ENCODE data around the gene BIN2. TPM values are rescaled to one million over a fixed set of nuclear protein-coding genes. Genes with fewer than 3 reads are reported as not detected.

The BIN2 gene
- total RNA-seq, 2 experiments from 2014 or later, result 39.5 to 41.7 TPM

- intact Hi-C loops (cut with micrococcal nuclease), result no loop called here
- Mint-ChIP-seq H3K27ac (no peak overlapping the region), H3K27me3 (no peaks in the 10 kb centered on the region), H3K4me3 (no peak overlapping the region), H3K36me3 (ENCODE audit: low read depth) (no peaks in the 10 kb centered on the region), H3K9me3 (no peaks in the 10 kb centered on the region), H3K4me1 (ENCODE audit: low read depth) (peaks cover 6% of the 10 kb centered on the region)
- TF ChIP-seq CTCF (IDR thresholded peaks at IDR 0.05), result no peak
- ChIA-PET CTCF (interaction anchor here (0.7 to 1.6 kb wide), 6 partner anchors 11 to 83 kb away, joined by 3 to 4 read pairs (median 3); no protein-coding TSS in a partner anchor), POLR2A (interaction anchor here (0.6 to 1.8 kb wide), 5 partner anchors 9 to 808 kb away, joined by 3 to 8 read pairs (median 3); partner anchors contain the start of gene BIN2)
- ATAC-seq, result no peak
- no peak for DNase-seq
These were observed 12.0 kb upstream of the BIN2 start for GRCh38 chr12:51335931-51336330.

- Mint-ChIP-seq H3K4me3 (no peak overlapping the region), H3K27ac (no peak overlapping the region), H3K9me3 (no peaks in the 10 kb centered on the region), H3K4me1 (ENCODE audit: low read depth) (peaks cover 12% of the 10 kb centered on the region), H3K27me3 (no peaks in the 10 kb centered on the region), H3K36me3 (ENCODE audit: low read depth) (no peaks in the 10 kb centered on the region)
- no peak for DNase-seq
- CTCF ChIA-PET, result interaction anchor here (1.5 to 1.6 kb wide), 3 partner anchors 10 to 20 kb away, joined by 3 to 4 read pairs (median 4); no protein-coding TSS in a partner anchor
- no peak for TF ChIP-seq CTCF (IDR thresholded peaks at IDR 0.05)
- POLR2A ChIA-PET, result interaction anchor here (0.6 to 1.3 kb wide), 3 partner anchors 73 to 307 kb away, joined by 3 to 4 read pairs (median 3); no protein-coding TSS in a partner anchor
- ATAC-seq, result no peak
- intact Hi-C loops (cut with micrococcal nuclease), result no loop called here
These were observed 10.8 kb upstream of the BIN2 start for GRCh38 chr12:51334764-51335163.

- Mint-ChIP-seq H3K27ac (no peak overlapping the region), H3K9me3 (no peaks in the 10 kb centered on the region), H3K4me1 (ENCODE audit: low read depth) (peaks cover 21% of the 10 kb centered on the region), H3K4me3 (no peak overlapping the region), H3K27me3 (no peaks in the 10 kb centered on the region), H3K36me3 (ENCODE audit: low read depth) (no peaks in the 10 kb centered on the region)
- no peak for TF ChIP-seq CTCF (IDR thresholded peaks at IDR 0.05)
- ATAC-seq (no peak), DNase-seq (no peak)
- ChIA-PET CTCF (interaction anchor here (4.2 kb wide), 1 partner anchor 8 kb away, joined by 38 read pairs; no protein-coding TSS in a partner anchor), POLR2A (no interaction called here)
- intact Hi-C loops (cut with micrococcal nuclease), result no loop called here
These were observed 9.6 kb upstream of the BIN2 start for GRCh38 chr12:51333536-51333935.

GRCh38 chr12:51330186-51330585 is 6.2 kb upstream of the BIN2 start:
- peaks cover 42% of the 10 kb centered on the region for H3K4me1 Mint-ChIP-seq (ENCODE audit: low read depth)
- no peak for TF ChIP-seq CTCF (IDR thresholded peaks at IDR 0.05)
- DNase-seq (no peak), ATAC-seq (no peak)
- ChIA-PET CTCF (interaction anchor here (1.2 to 4.2 kb wide), 2 partner anchors 11 to 37 kb away, joined by 3 to 38 read pairs; no protein-coding TSS in a partner anchor), POLR2A (interaction anchor here (0.6 to 1.2 kb wide), 2 partner anchors 11 to 140 kb away, joined by 3 to 4 read pairs; no protein-coding TSS in a partner anchor)
- no peaks in the 10 kb centered on the region for H3K9me3 Mint-ChIP-seq
- H3K36me3 Mint-ChIP-seq (ENCODE audit: low read depth), result no peaks in the 10 kb centered on the region
- H3K4me3 Mint-ChIP-seq, result no peak overlapping the region
- H3K27ac Mint-ChIP-seq, result peak overlapping the region; percentile 66
- intact Hi-C loops (cut with micrococcal nuclease), result no loop called here
- no peaks in the 10 kb centered on the region for H3K27me3 Mint-ChIP-seq

- ChIA-PET POLR2A (interaction anchor here (0.6 to 1.2 kb wide), 2 partner anchors 11 to 140 kb away, joined by 3 to 4 read pairs; no protein-coding TSS in a partner anchor), CTCF (interaction anchor here (1.2 to 4.2 kb wide), 2 partner anchors 12 to 36 kb away, joined by 3 to 38 read pairs; no protein-coding TSS in a partner anchor)
- Mint-ChIP-seq H3K9me3 (no peaks in the 10 kb centered on the region), H3K36me3 (ENCODE audit: low read depth) (no peaks in the 10 kb centered on the region), H3K27me3 (no peaks in the 10 kb centered on the region), H3K4me1 (ENCODE audit: low read depth) (peaks cover 46% of the 10 kb centered on the region), H3K27ac (peak overlapping the region; percentile 66), H3K4me3 (peak overlapping the region; percentile 29)
- no peak for ATAC-seq
- intact Hi-C loops (cut with micrococcal nuclease), result no loop called here
- no peak for TF ChIP-seq CTCF (IDR thresholded peaks at IDR 0.05)
- peak; percentile 32 for DNase-seq
These were observed 5.8 kb upstream of the BIN2 start for GRCh38 chr12:51329742-51330141.
